Prostate gland (tissue), 2 donors: ENCODE measurements around the gene AUTS2.

Experiments
- POLR2A ChIP-seq: fragments of 450-650 bp; IDR thresholded peaks from one replicate; pipeline ENCODE4 v1.6.1; 2016; ENCODE audit warnings: antibody characterized with exemption, mild to moderate bottlenecking
- TF ChIP-seq, protein P1 (sequence below), 4 experiments: fragments of 200-600 bp in 2 of 4; fragments of 450-650 bp in 2 of 4; sonication (generic) in 2 of 4; IDR thresholded peaks; 1 replicate in 3 of 4; 2 replicates in 1 of 4; pipeline ENCODE4 v1.5.1; 2016 to 2019; ENCODE audit warnings: antibody characterized with exemption in 4 of 4, mild to moderate bottlenecking in 2 of 4, moderate library complexity in 2 of 4

GRCh38 chr7:69823151-69823744, 225.0 kb downstream of the AUTS2 start:
- TF ChIP-seq, protein P1, sequence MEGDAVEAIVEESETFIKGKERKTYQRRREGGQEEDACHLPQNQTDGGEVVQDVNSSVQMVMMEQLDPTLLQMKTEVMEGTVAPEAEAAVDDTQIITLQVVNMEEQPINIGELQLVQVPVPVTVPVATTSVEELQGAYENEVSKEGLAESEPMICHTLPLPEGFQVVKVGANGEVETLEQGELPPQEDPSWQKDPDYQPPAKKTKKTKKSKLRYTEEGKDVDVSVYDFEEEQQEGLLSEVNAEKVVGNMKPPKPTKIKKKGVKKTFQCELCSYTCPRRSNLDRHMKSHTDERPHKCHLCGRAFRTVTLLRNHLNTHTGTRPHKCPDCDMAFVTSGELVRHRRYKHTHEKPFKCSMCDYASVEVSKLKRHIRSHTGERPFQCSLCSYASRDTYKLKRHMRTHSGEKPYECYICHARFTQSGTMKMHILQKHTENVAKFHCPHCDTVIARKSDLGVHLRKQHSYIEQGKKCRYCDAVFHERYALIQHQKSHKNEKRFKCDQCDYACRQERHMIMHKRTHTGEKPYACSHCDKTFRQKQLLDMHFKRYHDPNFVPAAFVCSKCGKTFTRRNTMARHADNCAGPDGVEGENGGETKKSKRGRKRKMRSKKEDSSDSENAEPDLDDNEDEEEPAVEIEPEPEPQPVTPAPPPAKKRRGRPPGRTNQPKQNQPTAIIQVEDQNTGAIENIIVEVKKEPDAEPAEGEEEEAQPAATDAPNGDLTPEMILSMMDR (IDR thresholded peaks at IDR 0.05): no peak
- TF ChIP-seq POLR2A: no peak
